Mesenchymal stem cell (in vitro differentiated cells and primary cell): ENCODE data around the gene RIMS3.

ENCODE experiments used
- DNase-seq: peaks from one replicate; pipeline ENCODE4 v3.0.0-alpha.2; 2013
- H2AFZ ChIP-seq: one replicate; pipeline ENCODE4 v1.6.1; 2013; ENCODE audit warnings: low read depth, mild to moderate bottlenecking, control low read depth, inconsistent platforms, low read length, moderate library complexity
- H2AK5ac ChIP-seq: 2 replicates; pipeline ENCODE4 v1.6.1; 2013; ENCODE audit warnings: low read length, moderate library complexity, mild to moderate bottlenecking, inconsistent platforms; ENCODE audit not compliant: severe bottlenecking
- H2BK120ac ChIP-seq: one replicate; pipeline ENCODE4 v1.6.1; 2013; ENCODE audit warnings: low read depth, mild to moderate bottlenecking, inconsistent platforms, low read length, moderate library complexity
- H2BK12ac ChIP-seq, 2 experiments: one replicate each; pipeline ENCODE4 v1.6.1; 2013; ENCODE audit warnings: inconsistent platforms in 2 of 2, low read length in 2 of 2, mild to moderate bottlenecking in 2 of 2, moderate library complexity in 2 of 2, control low read depth in 1 of 2
- H2BK15ac ChIP-seq: one replicate; pipeline ENCODE4 v1.6.1; 2013; ENCODE audit warnings: mild to moderate bottlenecking, low read depth, inconsistent platforms; ENCODE audit not compliant: poor library complexity, severe bottlenecking
- H2BK5ac ChIP-seq: 2 replicates; pipeline ENCODE4 v1.6.1; 2013; ENCODE audit warnings: low read depth, mild to moderate bottlenecking, low read length, control low read depth, inconsistent platforms; ENCODE audit not compliant: poor library complexity, severe bottlenecking
- H3K14ac ChIP-seq, 2 experiments: one replicate each; pipeline ENCODE4 v1.6.1; 2013; ENCODE audit warnings: inconsistent platforms in 2 of 2, low read length in 2 of 2, control low read depth in 1 of 2, mild to moderate bottlenecking in 1 of 2, moderate library complexity in 1 of 2
- H3K18ac ChIP-seq, 2 experiments: one replicate each; pipeline ENCODE4 v1.6.1; 2013; ENCODE audit warnings: inconsistent platforms in 2 of 2, low read length in 2 of 2, control low read depth in 1 of 2, low read depth in 1 of 2, mild to moderate bottlenecking in 1 of 2
- H3K23ac ChIP-seq, 2 experiments: one replicate each; pipeline ENCODE4 v1.6.1; 2013; ENCODE audit warnings: inconsistent platforms in 2 of 2, low read length in 2 of 2, mild to moderate bottlenecking in 2 of 2, moderate library complexity in 2 of 2, control low read depth in 1 of 2
- H3K27ac ChIP-seq: 2 replicates; pipeline ENCODE4 v1.5.1; 2013; ENCODE audit warnings: mild to moderate bottlenecking, moderate library complexity, low read length, control low read depth, inconsistent platforms; ENCODE audit not compliant: poor library complexity, severe bottlenecking
- H3K27me3 ChIP-seq, 2 experiments: 2 replicates each; pipeline versions ENCODE4 v1.6.1 to v1.7.0; 2013; ENCODE audit warnings: low read length in 2 of 2, mild to moderate bottlenecking in 2 of 2, moderate library complexity in 2 of 2, control low read depth in 1 of 2, inconsistent platforms in 1 of 2; ENCODE audit not compliant: control insufficient read depth in 1 of 2, insufficient read depth in 1 of 2
- H3K36me3 ChIP-seq, 2 experiments: 2 replicates each; pipeline versions ENCODE4 v1.6.1 to v1.7.0; 2013; ENCODE audit warnings: low read length in 2 of 2, control low read depth in 1 of 2, inconsistent platforms in 1 of 2, low read depth in 1 of 2, mild to moderate bottlenecking in 1 of 2; ENCODE audit not compliant: insufficient read depth in 2 of 2, control insufficient read depth in 1 of 2
- H3K4ac ChIP-seq, 2 experiments: one replicate each; pipeline ENCODE4 v1.6.1; 2013; ENCODE audit warnings: inconsistent platforms in 2 of 2, low read length in 2 of 2, mild to moderate bottlenecking in 2 of 2, moderate library complexity in 2 of 2, control low read depth in 1 of 2, low read depth in 1 of 2
- H3K4me1 ChIP-seq: 2 replicates; pipeline ENCODE4 v1.6.1; 2013; ENCODE audit warnings: low read depth, low read length, control low read depth; ENCODE audit not compliant: control insufficient read depth, insufficient read depth
- H3K4me2 ChIP-seq: 2 replicates; pipeline ENCODE4 v1.6.1; 2013; ENCODE audit warnings: low read length, mild to moderate bottlenecking, inconsistent platforms; ENCODE audit not compliant: poor library complexity, severe bottlenecking
- H3K4me3 ChIP-seq, 2 experiments: 2 replicates each; pipeline versions ENCODE4 v1.5.1 to v1.7.0; 2013; ENCODE audit warnings: low read length in 2 of 2, mild to moderate bottlenecking in 2 of 2, control low read depth in 1 of 2, low read depth in 1 of 2; ENCODE audit not compliant: insufficient read depth in 1 of 2
- H3K79me1 ChIP-seq: replicated peaks from 2 replicates; pipeline ENCODE4 v1.6.1; 2013; ENCODE audit warnings: mild to moderate bottlenecking, control low read depth, low read length, inconsistent platforms; ENCODE audit not compliant: poor library complexity, severe bottlenecking
- H3K9ac ChIP-seq: 2 replicates; pipeline ENCODE4 v1.7.0; 2013; ENCODE audit warnings: mild to moderate bottlenecking, low read length, moderate library complexity
- H3K9me3 ChIP-seq: 2 replicates; pipeline ENCODE4 v1.7.0; 2013; ENCODE audit warnings: mild to moderate bottlenecking, low read length; ENCODE audit not compliant: control insufficient read depth
- H4K8ac ChIP-seq: one replicate; pipeline ENCODE4 v1.6.1; 2013; ENCODE audit warnings: inconsistent platforms, mild to moderate bottlenecking, low read length, moderate library complexity
- H4K91ac ChIP-seq: one replicate; pipeline ENCODE4 v1.6.1; 2013; ENCODE audit warnings: mild to moderate bottlenecking, low read length, inconsistent platforms
- WGBS: methylation state at CpG from one replicate; pipeline ENCODE4 v1.1.7; 2013; ENCODE audit warnings: mixed read lengths; 5-methylcytosine and 5-hydroxymethylcytosine counted together

RIMS3 gene

DNA sequence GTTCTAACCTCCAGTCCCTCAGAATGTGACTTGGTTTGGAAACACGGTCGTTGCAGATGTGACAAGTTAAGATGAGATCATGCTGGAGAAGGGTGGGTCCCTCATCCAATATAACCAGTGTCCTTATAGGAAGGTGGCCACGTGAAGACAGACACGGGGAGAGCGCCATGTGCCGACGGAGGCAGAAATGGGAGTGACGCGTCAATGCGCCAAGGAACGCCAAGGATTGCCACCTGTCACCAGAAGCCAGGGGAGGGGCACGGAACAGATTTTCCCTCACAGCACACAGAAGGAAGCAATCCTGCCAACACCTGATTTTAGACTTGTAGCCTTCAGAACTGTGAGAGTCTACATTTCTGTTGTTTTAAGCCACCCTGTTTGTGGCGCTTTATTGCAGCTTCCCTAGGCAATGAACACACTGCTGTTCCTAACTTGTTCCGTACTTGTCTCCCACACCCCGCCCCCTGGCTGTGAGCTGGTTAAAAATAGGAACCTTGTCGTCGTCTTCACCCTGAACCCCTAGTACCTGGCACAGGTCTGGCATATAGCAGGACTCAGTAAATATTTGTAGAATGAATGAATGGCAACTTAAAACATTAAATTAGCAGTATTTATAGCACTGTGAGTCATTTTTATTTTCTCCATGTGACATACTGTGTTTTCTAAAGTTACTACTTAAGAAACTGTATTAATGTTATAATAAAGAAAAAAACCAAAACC is 14.2 kb downstream of the RIMS3 start:
- H2BK120ac ChIP-seq, result no peak overlapping the region
- no peak overlapping the region for H3K4ac ChIP-seq
- 84% methylated on average over 17 of the region's 17 CpGs for WGBS
- H3K14ac ChIP-seq, result no peak overlapping the region
- H3K4me1 ChIP-seq, result peaks cover 3% of the 10 kb centered on the region
- no peak overlapping the region for H3K9ac ChIP-seq
- H3K79me1 ChIP-seq, result no peaks in the 10 kb centered on the region
- H3K27me3 ChIP-seq, result peaks cover 55 to 69% of the 10 kb centered on the region in 2 experiments
- DNase-seq, result no peak
- H3K4me2 ChIP-seq, result no peak overlapping the region
- no peak overlapping the region for H3K18ac ChIP-seq
- no peak overlapping the region for H2BK15ac ChIP-seq
- no peak overlapping the region for H2BK5ac ChIP-seq
- H4K8ac ChIP-seq, result no peak overlapping the region
- no peak overlapping the region for H3K23ac ChIP-seq
- no peaks in the 10 kb centered on the region for H3K9me3 ChIP-seq
- no peak overlapping the region for H2AFZ ChIP-seq
- H3K27ac ChIP-seq, result no peak overlapping the region
- H3K4me3 ChIP-seq, result no peak overlapping the region
- H2AK5ac ChIP-seq, result no peak overlapping the region
- H2BK12ac ChIP-seq, result no peak overlapping the region
- no peak overlapping the region for H4K91ac ChIP-seq
- H3K36me3 ChIP-seq, result no peaks in the 10 kb centered on the region

DNA sequence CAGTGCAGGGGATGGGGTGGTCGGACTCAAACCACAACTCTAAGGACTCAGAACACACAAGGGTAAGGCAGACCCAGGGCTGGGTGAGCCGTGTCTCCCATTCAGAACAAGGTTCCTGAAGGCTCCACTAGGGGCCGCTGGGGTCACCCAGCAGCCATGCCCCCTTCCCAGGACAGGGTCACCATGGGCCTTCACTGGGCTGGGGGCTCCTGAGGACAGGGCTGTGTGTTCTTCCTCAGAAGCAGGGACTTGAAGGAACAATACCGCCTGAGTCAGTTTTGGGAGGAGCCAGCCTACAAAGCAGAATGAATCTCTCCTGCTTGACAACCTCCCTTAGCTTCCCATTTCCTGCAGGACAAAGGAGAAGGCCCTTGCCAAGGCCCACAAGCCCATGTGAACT is 15.4 kb downstream of the RIMS3 start:
- Histone ChIP-seq H3K14ac (no peak overlapping the region), H2AFZ (no peak overlapping the region), H4K91ac (no peak overlapping the region), H4K8ac (no peak overlapping the region), H2BK12ac (no peak overlapping the region), H2AK5ac (no peak overlapping the region), H3K27ac (no peak overlapping the region), H3K27me3 (peaks cover 53 to 63% of the 10 kb centered on the region in 2 experiments), H3K9me3 (no peaks in the 10 kb centered on the region), H3K4me2 (no peak overlapping the region), H3K79me1 (no peaks in the 10 kb centered on the region), H2BK120ac (no peak overlapping the region), H2BK5ac (no peak overlapping the region), H3K4me3 (no peak overlapping the region), H3K4ac (no peak overlapping the region), H3K36me3 (no peaks in the 10 kb centered on the region), H3K9ac (no peak overlapping the region), H3K23ac (no peak overlapping the region), H3K4me1 (peaks cover 3% of the 10 kb centered on the region), H3K18ac (no peak overlapping the region), H2BK15ac (no peak overlapping the region)
- WGBS, result 59% methylated on average over 4 of the region's 4 CpGs
- DNase-seq, result no peak

DNA sequence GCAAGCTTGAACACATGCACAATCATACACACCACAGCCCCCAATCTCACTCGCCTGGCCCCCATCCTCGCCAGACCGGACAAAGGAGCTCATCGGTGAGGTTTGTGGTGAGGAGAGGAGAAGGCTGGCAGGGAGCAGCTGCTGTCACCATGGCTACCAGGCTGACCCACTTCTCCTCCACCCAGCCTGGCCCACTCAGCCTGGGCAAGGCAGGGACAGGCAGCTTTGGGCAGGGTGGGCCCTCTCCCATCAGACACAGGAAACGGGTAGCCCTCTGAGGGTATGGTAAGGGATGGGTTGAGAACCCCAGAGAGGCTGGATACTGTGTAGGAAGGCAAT is 15.9 kb downstream of the RIMS3 start:
- Histone ChIP-seq H3K27ac (no peak overlapping the region), H3K27me3 (peaks cover 48 to 58% of the 10 kb centered on the region in 2 experiments), H3K4me2 (no peak overlapping the region), H3K4me3 (no peak overlapping the region), H4K8ac (no peak overlapping the region), H3K23ac (peak overlapping the region in 1 of 2 experiments; percentile 48), H2BK12ac (no peak overlapping the region), H2BK5ac (no peak overlapping the region), H2BK15ac (no peak overlapping the region), H3K4ac (no peak overlapping the region), H4K91ac (no peak overlapping the region), H3K14ac (no peak overlapping the region), H3K9me3 (no peaks in the 10 kb centered on the region), H3K18ac (no peak overlapping the region), H3K79me1 (no peaks in the 10 kb centered on the region), H2AFZ (no peak overlapping the region), H3K9ac (no peak overlapping the region), H2AK5ac (no peak overlapping the region), H3K4me1 (peaks cover 3% of the 10 kb centered on the region), H3K36me3 (no peaks in the 10 kb centered on the region), H2BK120ac (no peak overlapping the region)
- DNase-seq, result no peak
- WGBS, result 88% methylated on average over 4 of the region's 5 CpGs

DNA sequence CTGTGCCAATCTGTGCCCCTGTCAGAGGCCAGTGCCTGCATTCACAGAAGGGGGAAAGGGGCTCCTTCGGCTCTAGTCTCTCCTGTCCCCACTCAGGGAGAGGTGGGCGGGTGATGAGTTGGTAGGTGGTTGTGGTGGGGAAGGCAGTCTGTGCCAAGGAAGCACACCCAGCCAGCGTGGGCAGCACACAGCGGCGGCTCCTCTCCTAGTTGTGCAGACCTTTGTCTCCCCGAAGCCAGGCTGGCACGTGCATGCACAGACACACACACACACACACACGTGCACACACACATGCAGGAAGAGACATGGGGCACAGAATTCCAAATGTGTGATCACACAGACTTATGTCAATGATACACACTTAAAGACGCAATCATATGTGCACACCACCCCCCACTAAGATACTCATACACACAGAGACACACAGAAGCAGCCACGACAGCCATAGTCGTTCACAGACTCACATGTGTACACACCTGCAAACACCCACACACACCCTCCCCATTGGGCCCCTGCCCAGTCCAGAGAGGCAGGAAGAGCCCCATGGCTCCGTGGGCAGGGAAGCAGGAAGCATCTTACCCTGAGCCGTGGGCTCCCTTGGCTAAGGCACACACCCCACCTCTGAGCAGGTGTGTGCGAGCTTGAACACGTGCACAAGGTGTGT is 16.4 kb downstream of the RIMS3 start:
- H4K91ac ChIP-seq, result no peak overlapping the region
- H3K4me2 ChIP-seq, result no peak overlapping the region
- H3K18ac ChIP-seq, result no peak overlapping the region
- H2AK5ac ChIP-seq, result no peak overlapping the region
- H2BK12ac ChIP-seq, result no peak overlapping the region
- no peak overlapping the region for H2BK5ac ChIP-seq
- H3K9ac ChIP-seq, result no peak overlapping the region
- H2BK120ac ChIP-seq, result no peak overlapping the region
- no peak overlapping the region for H3K4ac ChIP-seq
- no peak overlapping the region for H2AFZ ChIP-seq
- H3K9me3 ChIP-seq, result no peaks in the 10 kb centered on the region
- H3K27ac ChIP-seq, result no peak overlapping the region
- H3K79me1 ChIP-seq, result no peaks in the 10 kb centered on the region
- WGBS, result 86% methylated on average over 15 of the region's 15 CpGs
- H3K4me1 ChIP-seq, result peaks cover 2% of the 10 kb centered on the region
- peak overlapping the region in 1 of 2 experiments; percentile 48 for H3K23ac ChIP-seq
- H3K14ac ChIP-seq, result peak overlapping the region in 1 of 2 experiments; percentile 35
- DNase-seq, result no peak
- peaks cover 43 to 53% of the 10 kb centered on the region in 2 experiments for H3K27me3 ChIP-seq
- H3K36me3 ChIP-seq, result no peaks in the 10 kb centered on the region
- no peak overlapping the region for H2BK15ac ChIP-seq
- no peak overlapping the region for H3K4me3 ChIP-seq
- no peak overlapping the region for H4K8ac ChIP-seq
